ENCODE data around the gene ST6GALNAC2. TPM values are rescaled to one million over a fixed set of nuclear protein-coding genes. Genes with fewer than 3 reads are reported as not detected.
"Not testable (repeated sequence)": the region's sequence is repeated elsewhere in the genome, so short reads cannot be mapped to it uniquely, and the experiment has no call there.

ST6GALNAC2 gene
- total RNA-seq, 1 donor from 2014 or later = 4.0 TPM

DNA sequence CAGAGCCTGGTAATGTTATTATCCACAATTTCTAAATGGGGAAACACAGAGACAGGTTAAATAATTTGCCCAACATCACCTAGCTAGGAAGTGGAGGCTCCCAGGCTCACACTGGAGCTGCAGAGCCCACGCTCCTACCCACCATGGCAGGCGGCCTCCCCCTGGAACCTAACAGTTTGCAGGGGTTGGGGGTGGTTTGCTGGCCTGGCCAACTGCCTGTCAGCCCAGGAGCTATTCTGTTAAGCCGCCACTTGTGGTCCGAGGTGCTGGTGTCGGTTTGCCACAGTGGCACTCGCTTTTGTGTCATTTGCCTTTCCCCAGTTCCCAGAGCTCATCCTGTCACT is 42.2 kb downstream of the ST6GALNAC2 start:
- no peak for ATAC-seq

DNA sequence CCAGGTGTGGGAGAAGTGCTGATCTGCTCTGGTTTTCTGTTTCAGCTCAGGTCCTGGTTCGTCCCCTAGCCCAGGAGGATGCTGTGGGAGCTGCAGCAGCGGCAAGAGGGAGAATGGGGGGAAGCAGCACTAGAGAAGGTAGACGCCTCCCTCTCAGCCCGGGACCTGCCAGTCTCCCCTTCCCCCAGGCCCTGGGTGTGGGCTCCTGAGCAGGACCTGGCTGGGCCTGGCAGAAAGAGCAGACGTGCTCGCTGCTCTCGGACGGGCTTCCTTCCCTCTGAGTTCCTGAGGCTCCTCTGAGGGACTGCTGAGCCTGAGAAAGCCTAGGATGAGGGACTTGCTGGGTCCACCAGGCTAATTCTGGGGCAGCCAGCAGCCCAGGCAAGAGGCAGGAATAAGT is 42.7 kb downstream of the ST6GALNAC2 start:
- ATAC-seq (no peak), DNase-seq (ENCODE audit: low spot score) (no peak)

More for the DNA sequence above, 42.2 kb downstream of the ST6GALNAC2 start:
- DNase-seq (ENCODE audit: low spot score) = no peak

DNA sequence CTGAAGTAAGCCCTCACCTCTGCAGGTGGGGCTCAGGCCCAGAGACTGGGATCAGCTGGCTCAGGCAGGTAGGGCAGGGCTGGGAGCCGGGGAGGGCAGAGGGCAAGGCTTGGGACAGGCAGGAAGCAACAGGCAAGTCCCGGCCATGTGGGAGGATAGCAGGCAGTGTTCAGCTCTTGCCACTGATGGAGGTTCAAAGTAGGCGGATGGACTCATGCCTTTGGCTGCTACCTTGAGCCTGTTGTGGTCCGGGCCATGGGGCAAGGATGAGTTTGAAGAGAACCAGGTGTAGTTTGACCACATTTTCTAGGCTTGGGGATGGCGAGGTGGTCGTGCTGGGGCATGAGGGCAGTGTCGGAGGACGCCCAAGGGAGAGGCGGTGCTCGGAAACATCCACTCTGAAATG is 43.1 kb downstream of the ST6GALNAC2 start:
- ATAC-seq (no peak), DNase-seq (ENCODE audit: low spot score) (no peak)

DNA sequence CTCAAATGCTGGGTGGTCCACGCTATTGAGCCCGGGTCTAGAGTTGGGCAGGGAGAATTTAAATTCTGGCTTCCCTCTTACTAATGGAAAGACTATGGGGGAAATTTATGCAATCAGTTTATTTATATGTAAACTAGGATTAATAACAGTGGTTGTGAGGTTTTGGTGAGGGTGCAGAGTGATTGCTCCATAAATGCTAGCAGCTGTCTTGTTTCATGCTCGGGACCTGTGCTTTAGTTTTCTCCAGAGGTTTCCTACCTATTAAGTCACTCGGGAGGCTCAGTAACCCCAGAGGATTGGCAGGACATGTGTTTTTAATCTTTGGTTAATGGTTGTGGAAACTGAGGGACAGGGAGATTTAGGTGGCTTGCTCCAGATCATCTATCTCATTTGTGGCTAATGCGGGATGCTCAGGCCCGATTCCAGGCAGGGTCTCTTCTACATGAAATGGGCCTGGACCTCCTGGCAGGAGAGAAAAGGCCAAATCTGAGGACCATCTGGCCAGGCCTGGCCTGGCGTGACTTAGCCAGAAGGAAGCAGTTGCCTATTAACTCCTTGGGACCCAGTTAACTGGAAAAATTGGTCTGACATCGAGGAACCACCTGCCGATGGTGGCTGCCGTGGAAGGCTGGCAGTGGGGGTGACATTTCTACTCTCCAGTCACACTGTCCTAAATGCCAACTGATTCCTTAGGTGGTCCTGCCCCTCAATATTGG is 43.8 kb downstream of the ST6GALNAC2 start:
- ATAC-seq = no peak
- DNase-seq (ENCODE audit: low spot score) = no peak

DNA sequence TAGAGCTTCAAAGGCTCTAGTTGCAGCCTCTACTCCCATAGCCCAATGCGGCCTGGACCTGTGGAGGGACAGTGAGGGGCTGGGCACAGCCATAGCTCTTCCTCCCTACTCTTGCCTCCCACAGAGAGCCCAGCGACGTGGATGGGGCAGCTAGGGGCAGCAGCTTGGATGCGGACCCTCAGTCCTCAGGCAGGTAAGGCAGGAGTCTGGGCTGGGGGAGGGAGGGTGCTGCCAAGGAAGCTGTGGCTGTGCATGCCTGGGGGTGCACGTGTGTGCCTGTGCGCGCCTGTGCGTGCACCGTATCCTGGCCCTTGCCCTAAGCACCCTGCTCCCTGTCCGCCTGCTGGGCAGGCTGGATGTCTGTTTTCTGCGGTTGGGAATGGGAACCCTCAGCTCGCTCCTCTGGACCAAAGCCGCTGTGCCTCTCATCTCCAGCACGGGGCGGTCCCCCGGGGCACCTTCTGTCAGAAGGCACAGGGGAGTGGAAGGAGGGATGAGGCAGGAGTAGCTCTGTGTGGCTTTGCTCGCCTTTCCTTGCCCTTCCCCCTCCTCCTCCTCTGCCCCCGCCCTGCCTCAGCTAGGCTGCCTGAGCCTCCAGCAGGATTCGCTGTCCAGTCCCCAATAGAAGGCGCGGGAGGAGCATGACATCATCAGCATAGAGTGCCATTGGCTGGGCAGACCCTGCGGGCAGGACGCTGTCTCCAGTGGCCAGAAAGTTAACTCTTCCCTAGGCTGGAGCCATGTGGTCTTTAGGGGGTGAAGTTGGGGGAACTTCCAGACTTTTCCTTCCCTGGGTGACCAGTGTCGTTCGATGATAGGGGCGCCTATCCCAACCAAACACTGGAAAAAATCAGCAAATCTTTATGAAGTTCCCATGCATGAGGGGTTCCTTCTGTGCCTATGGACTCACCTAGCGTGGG is 45.0 kb downstream of the ST6GALNAC2 start:
- peak; percentile 90 for ATAC-seq
- peak; percentile 84 for DNase-seq (ENCODE audit: low spot score)

DNA sequence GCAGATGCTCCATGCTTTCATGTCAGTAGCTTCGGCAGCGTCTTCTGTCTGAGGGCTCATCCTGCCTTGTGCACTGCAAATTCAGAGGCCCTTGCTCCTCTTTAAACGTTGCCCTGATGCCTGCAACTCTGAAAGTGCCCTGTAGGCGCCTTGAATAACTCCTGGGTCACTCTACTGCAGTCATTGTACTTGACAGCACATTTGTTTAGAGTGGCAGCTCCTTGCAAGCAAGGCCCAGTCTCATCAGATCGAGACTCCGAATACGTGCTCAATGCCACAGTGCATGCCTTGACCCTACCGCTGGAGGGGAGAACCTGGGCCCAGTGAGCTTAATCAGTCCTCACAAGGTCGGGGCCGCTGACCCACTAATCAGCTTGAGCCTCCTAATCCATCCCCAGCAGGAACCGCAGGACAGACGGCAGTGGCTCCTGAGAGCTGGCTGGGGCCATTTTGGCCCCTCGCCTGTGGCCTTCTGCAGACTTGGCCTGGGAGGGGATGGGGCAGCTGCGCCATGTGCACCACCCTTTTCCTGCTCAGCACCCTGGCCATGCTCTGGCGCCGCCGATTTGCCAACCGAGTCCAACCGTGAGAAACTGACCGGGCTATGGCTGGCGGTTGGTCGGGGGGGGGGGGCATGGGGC is 45.9 kb downstream of the ST6GALNAC2 start, which contains the start of gene PRCD:
PRCD (plus strand) TSS at position 414 of the 641 bp plus-strand sequence; CDS start at position 512, 98 bp downstream.
- no peak for DNase-seq (ENCODE audit: low spot score)

DNA sequence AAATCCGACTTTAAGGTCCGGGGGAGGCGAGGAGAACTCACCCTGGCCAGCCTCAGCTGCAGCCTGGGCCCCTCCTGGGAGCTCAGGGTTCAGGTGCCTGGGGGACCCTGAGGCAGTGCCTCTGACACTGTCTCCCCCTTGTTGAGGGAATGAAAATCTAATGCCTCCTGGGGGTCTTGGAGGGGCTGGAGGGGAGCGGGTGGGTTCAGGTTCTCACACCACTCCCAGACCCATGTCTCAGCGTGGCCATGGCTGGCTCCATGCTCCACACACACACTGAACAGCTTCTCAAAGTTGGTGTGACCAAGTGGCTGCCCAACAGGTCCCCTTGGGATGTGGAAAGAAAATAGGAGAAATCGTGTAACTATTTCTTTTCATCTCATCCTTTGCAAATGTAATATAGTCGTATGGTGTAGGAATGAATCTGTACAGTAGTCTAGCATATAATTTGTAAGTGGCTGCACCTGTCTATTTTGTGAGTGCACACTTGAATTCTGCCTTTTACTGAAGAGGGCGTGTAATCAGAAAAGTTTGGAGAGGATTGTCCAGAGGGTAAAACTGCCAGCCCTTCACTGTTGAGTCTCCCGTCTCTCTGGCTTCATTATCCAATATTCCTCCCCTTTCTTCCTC is 46.6 kb downstream of the ST6GALNAC2 start:
- ATAC-seq = no peak

More for the DNA sequence above, 45.9 kb downstream of the ST6GALNAC2 start, which contains the start of gene PRCD:
- ATAC-seq = no peak

DNA sequence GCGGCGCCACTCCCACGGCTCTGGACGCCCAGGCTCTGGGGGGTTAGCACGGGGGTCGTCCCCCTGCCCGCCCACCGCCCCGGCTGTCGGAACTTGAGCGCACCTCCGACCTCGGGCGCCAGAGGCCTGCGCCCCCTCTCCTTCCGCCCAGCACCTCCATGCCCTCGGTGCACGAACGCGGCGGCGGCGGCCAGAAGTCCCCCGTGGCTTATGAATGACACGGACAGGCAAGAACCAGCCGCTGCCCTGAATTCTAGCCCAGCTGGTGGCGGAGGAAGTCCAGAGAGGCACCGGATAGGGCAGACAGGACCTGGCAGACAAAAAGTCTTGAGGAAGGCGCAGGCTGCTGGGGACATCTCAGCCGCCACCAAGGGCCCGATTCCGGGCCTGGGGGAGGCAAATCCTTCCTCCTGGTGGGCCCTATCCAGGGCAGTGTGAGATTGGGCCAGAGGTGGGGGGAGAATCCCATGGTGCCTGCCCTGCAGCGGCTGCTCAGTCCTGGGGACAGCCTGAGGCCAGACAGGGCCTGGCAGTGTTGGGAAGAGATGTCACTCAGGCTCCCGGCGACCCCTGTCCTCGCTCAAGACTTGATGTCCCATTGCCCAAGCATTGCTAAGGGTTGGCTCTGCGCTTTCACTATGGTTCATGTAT is 47.3 kb downstream of the ST6GALNAC2 start:
- ATAC-seq = no peak
- DNase-seq (ENCODE audit: low spot score) = no peak

More for the DNA sequence above, 46.6 kb downstream of the ST6GALNAC2 start:
- DNase-seq (ENCODE audit: low spot score) = no peak

DNA sequence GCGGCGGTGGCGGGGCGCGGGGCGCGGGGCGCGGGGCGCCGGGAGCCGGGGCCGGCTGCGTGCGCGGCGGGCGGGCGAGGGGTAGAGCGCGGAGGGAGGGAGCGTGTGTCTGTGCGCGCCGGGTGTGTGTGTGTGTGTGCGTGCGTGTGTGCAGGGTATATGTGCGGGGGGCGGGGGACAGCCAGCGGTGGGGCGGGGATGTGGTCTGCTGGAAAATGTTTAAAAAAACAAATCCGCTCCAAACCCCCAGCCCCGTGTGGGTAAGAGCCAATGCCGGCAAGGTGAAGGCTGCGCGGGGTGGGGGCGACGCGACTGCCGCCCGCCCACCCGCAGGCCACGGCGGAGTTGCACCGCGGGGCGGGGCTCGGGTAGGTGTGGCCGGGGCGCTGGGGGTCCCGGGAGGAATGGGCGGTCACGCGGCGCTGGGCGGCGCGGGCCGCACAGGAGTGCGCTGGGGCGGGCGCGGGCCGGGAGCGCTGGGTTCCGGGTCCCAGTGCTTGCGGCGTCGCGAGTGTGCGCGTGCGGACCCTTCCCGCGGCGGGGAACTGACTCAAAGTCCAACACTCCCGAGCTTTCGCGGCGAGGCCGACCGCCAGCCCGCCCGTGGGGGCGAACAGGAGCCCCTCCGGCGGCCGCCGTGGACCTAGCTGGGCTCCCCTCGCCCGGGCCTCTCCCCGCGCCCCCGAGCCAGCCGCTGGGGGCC is 47.9 kb downstream of the ST6GALNAC2 start, which contains the start of gene CYGB:
CYGB (minus strand) TSS at position 132 of the 703 bp plus-strand sequence. CDS start 167 bp downstream, outside the sequence.
- ATAC-seq = no peak
- DNase-seq (ENCODE audit: low spot score) = no peak

DNA sequence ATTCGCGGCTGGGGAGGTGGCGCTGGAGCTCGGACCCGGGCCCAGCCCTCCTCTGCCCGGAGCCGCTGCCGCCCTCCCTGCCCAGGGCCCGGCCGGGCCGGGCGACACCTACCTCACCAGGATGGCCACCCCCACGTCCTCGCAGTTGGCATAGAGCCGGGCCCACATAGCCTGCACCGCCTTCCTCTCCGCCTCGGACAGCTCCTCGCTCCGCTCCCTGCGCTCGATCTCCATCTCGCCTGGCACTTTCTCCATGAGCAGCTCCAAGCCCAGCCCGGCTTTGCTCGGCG is 48.4 kb downstream of the ST6GALNAC2 start:
- no peak for DNase-seq (ENCODE audit: low spot score)
- ATAC-seq = peak; percentile 9

DNA sequence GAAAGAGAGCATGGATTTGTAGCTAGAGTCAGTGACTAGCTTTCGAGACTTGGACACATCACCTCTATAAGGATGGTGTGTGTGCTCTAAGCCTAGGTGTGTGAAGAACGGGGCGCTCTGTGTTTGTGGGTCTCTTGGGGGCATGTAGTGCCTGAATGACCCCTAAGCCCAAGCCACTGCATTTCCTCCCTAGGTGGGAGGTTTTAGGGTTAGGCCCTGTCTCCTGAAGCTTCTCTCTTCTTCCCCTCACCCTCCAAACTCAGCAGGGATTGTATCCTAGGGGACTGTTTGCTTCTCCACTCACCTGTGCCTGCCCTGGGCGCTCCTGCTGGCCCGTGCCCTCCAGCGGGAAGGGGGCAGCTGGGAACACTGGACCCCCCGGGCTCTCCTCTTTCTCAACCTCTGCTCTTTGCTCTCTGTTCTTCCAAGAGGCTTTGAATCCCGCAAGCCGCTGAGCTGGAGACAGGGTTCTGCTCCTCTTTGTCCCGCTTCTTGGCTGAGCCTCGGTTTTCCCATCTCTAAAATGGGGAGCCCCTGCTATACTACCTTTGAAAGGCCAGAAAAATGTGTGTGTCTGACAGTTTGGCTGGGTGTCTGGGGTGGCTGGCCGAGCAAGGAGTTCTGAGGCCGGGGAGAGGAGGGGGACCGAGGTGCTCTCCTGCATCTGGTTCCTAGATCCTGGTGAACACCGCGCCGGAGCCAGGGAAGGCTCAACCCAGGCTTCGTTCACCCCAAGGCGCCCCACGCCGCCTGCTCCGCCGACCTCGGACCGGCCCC is 49.0 kb downstream of the ST6GALNAC2 start:
- ATAC-seq = no peak
- no peak for DNase-seq (ENCODE audit: low spot score)

DNA sequence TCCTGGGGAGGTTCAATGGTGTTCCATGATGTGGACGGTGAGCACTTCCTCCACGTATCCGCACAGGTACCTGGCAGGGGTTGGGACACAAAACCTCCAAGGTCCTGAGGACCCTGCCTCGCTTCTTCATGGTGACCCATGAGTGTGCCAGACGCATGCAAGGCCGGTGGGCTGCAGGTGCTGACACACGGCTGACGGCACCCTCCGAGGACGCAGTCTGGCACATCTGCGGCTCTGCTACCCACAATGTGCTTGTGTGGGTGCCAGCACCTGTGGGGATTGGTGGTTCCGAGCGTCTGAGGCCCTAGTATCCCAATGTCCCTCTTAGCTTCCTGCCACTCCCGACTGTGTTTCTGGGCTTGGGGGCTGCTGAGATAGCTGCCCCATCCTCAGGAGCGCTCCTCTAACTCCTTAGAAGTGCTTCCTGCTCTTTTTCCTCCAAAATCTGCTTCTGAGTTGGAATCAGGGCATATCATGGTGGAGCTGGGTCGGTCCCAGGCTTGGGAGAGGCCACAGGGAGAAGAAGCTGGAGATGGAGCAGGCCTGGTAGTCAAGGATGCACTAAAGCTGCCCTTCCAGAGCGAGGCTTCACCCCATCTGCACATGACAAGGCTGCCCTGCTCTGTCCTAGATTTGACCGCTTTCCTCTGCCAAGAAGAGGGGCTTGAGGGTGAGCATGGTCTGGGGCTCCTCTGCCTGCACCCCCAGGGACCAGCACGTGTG is 49.7 kb downstream of the ST6GALNAC2 start:
- ATAC-seq = no peak

DNA sequence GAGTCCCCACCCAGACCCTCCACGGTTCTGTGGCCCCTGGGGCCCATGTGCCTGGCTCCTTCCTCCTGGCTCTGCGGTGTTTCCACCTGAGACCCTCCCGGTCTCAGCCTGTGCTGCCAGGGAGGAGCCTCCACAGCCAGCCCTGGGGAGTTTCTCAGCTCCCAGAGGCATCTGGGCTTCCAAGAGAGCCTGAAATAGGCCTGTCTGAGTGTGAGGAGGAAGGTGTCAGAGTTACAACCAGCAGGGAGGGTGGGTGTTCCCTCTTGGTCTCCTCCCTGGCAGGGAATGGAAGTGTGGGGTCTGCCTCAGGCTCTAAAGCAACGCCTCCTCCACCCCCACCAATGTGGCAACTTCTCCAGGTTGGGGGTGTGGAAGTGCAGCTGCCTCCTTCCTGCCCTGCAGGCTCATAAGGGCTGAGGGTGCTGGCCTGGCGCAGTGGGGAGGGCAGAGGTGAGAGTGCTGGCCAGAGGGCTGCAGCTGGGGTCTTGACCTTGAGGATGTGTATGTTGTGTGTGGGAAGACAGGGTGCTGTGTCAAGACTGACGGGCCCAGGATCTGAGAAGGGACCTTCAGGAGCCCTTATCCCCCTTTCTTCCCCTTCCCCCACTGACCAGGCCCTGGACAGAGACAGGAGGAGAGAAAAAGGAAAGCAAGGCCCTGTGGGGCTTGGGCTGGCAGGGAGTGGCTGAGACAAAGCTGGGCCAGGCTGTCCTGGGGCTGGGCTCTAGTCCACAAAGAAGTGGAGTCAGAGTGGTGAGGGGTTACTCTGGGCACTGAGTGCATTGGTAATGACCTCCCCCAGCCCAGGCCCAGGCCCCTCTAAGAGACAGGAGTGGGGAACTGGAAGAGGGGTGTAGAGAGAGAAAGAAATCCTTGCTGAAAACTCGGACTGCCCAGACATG is 50.6 kb downstream of the ST6GALNAC2 start:
- DNase-seq (ENCODE audit: low spot score) = no peak
- ATAC-seq = no peak

More for the DNA sequence above, 49.7 kb downstream of the ST6GALNAC2 start:
- no peak for DNase-seq (ENCODE audit: low spot score)

DNA sequence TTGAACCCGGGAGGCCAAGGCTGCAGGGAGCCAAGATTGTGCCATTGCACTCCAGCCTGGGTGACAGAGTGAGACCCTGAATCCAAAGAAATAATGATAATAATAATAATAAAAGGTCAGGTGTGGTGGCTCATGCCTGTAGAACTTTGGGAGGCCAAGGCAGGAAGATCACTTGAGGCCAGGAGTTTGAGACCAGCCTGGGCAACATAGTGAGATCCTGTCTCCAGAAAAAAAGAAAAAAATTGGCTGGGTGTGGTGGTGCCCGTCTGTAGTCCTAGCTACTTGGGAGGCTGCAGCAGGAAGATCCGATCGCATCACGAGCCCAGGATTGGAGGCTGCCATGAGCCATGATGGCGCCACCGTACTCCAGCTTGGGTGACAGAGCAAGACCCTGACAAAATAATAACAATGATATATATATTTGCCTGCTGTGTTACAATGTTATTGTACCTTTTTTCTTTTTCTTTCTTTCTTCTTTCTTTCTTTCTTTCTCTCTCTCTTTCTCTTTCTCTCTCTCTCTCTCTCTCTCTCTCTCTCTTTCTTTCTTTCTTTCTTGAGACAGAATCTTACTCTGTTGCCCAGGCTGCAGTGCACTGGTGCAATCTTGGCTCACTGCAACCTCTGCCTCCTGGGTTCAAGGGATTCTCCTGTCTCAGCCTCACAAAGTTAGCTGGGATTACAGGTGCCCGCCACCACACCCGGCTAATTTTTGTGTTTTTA is 51.9 kb downstream of the ST6GALNAC2 start:
- ATAC-seq; DNase-seq (ENCODE audit: low spot score): not testable (repeated sequence)

DNA sequence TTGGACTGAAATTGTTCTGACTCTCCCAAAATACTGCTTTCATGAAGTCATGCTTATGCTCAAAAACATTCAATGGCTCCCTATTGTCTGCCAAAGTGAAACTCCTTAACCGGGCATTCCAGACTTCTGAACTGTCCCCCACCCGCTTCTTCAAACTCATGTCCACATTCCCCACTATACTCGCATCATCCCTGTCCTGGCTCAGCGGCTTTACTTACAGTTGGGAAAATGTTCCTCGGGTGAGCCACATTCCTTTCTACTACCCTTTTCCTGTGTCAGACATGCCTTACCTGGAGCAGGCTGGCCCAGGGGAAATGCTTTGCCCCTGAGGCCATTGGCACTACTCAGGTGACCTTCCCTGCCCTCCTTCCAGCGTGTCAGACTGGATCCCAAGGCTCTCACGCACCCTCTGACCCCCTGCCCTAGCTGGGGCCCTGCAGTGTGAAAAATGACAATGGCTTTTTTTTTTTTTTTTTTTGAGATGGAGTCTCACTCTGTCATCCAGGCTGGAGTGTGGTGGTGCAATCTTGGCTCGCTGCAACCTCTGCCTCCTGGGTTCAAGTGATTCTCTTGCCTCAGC is 53.5 kb downstream of the ST6GALNAC2 start:
- DNase-seq (ENCODE audit: low spot score) = no peak
- ATAC-seq = no peak

DNA sequence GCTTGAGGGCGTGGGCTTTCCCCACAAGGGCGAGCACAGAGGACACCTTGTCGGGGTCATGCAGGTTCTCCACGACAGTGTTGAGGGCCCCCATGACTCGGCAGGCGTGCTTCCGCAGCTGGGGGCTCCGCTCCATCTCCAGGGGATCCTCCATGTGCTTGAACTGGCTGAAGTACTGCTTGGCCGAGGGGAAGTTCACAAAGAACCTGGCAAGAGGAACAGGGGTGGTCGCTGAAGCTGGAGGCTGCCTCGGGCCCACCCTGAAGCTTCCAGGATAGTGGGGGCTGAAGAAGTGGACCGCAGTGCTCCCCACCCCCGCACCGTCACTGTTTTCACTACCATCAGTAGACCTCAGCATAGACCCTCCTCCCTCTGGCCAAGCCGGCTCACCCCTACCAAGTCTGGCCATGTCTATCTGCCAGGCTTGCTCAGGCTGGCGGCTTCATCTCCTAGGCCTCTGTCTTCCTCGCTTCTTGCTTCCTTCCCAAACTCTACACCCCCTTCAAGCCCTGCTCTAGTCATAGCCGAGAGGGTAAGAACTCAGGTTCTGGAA is 54.1 kb downstream of the ST6GALNAC2 start:
- DNase-seq (ENCODE audit: low spot score) = no peak
- no peak for ATAC-seq

Measured in left lobe of liver (tissue), 2 donors.